Tongue (tissue), 2 donors: ENCODE measurements around the gene HIRIP3. TPM values are rescaled to one million over a fixed set of nuclear protein-coding genes. Genes with fewer than 3 reads are reported as not detected.

Source experiments
- DNase-seq: peaks from one replicate; pipeline ENCODE4 v3.0.0-alpha.2; 2015
- total RNA-seq: library from RNA; depleted of rRNA; stranded (reverse); fragments of >200 nt; gene quantifications from one replicate; pipeline ENCODE4 v1.2.3, GENCODE V29; 2014

Gene HIRIP3
- total RNA-seq, 1 donor from 2014 or later: 13.1 TPM

GRCh38 chr16:29983420-29984136 lies 11.8 kb downstream of the HIRIP3 start:
- no peak for DNase-seq

- DNase-seq: no peak
Observed at GRCh38 chr16:29982560-29983419, 12.6 kb downstream of the HIRIP3 start.

- DNase-seq: no peak
Observed at GRCh38 chr16:29978564-29979270, 16.7 kb downstream of the HIRIP3 start.

- DNase-seq: no peak
Observed at GRCh38 chr16:29978081-29978480, 17.3 kb downstream of the HIRIP3 start.

- DNase-seq: no peak
Observed at GRCh38 chr16:29977063-29977825, 18.2 kb downstream of the HIRIP3 start.

- DNase-seq: no peak
Observed at GRCh38 chr16:29975811-29976511, 19.5 kb downstream of the HIRIP3 start.

- DNase-seq: no peak
Observed at GRCh38 chr16:29975134-29975538, 20.3 kb downstream of the HIRIP3 start.

- DNase-seq: no peak
Observed at GRCh38 chr16:29974291-29975133, 20.9 kb downstream of the HIRIP3 start.

- peak; percentile 100 for DNase-seq
Observed at GRCh38 chr16:29973384-29974246, 21.8 kb downstream of the HIRIP3 start, which contains the start of gene TAOK2. Gene TAOK2, plus strand, starts transcription at chr16:29973868. Its CDS starts 3,905 bp downstream, at chr16:29977773.

- DNase-seq: no peak
Observed at GRCh38 chr16:29972992-29973383, 22.4 kb downstream of the HIRIP3 start.

- no peak for DNase-seq
Observed at GRCh38 chr16:29972500-29972899, 22.9 kb downstream of the HIRIP3 start.

- DNase-seq: no peak
Observed at GRCh38 chr16:29971304-29971703, 24.1 kb downstream of the HIRIP3 start.

- no peak for DNase-seq
Observed at GRCh38 chr16:29968205-29968604, 27.2 kb downstream of the HIRIP3 start.

- no peak for DNase-seq
Observed at GRCh38 chr16:29963021-29963743, 32.2 kb downstream of the HIRIP3 start.

GRCh38 chr16:29962344-29962994 lies 32.9 kb downstream of the HIRIP3 start:
- DNase-seq: peak; percentile 33

- DNase-seq: peak; percentile 95
Observed at GRCh38 chr16:29961479-29962343, 33.7 kb downstream of the HIRIP3 start, which contains the start of gene TMEM219. Gene TMEM219, plus strand, starts transcription at chr16:29962079. Its CDS starts 1,065 bp downstream, at chr16:29963144.

- DNase-seq: no peak
Observed at GRCh38 chr16:29961127-29961478, 34.3 kb downstream of the HIRIP3 start.
